ENCODE results near the gene KLHL22.
"Not testable (repeated sequence)": the region's sequence is repeated elsewhere in the genome, so short reads cannot be mapped to it uniquely, and the experiment has no call there.

Gene KLHL22

GRCh38 chr22:20415241-20415640, 80.4 kb downstream of the KLHL22 start:
- DNase-seq, result not testable (repeated sequence)

GRCh38 chr22:20414450-20414849, 81.1 kb downstream of the KLHL22 start:
- DNase-seq, result no peak

GRCh38 chr22:20414059-20414440, 81.5 kb downstream of the KLHL22 start:
- no peak for DNase-seq

- DNase-seq, result no peak
Observed at GRCh38 chr22:20413217-20414058, 82.2 kb downstream of the KLHL22 start.

- DNase-seq, result no peak
Observed at GRCh38 chr22:20412474-20413216, 83.0 kb downstream of the KLHL22 start.

- not testable (repeated sequence) for DNase-seq
Observed at GRCh38 chr22:20409385-20409784, 86.2 kb downstream of the KLHL22 start.

- DNase-seq, result no peak
Observed at GRCh38 chr22:20408891-20409290, 86.7 kb downstream of the KLHL22 start.

- no peak for DNase-seq
Observed at GRCh38 chr22:20407829-20408228, 87.8 kb downstream of the KLHL22 start.

GRCh38 chr22:20406686-20407408, 88.7 kb downstream of the KLHL22 start:
- DNase-seq, result no peak

- DNase-seq, result no peak
Observed at GRCh38 chr22:20405931-20406685, 89.5 kb downstream of the KLHL22 start.

- DNase-seq, result no peak
Observed at GRCh38 chr22:20405291-20405930, 90.2 kb downstream of the KLHL22 start.

- no peak for DNase-seq
Observed at GRCh38 chr22:20404881-20405280, 90.7 kb downstream of the KLHL22 start.

- no peak for DNase-seq
Observed at GRCh38 chr22:20403779-20404140, 91.8 kb downstream of the KLHL22 start.

- no peak for DNase-seq
Observed at GRCh38 chr22:20402960-20403778, 92.4 kb downstream of the KLHL22 start.

- no peak for DNase-seq
Observed at GRCh38 chr22:20401376-20402014, 94.1 kb downstream of the KLHL22 start.

- no peak for DNase-seq
Observed at GRCh38 chr22:20400606-20401375, 94.8 kb downstream of the KLHL22 start.

- no peak for DNase-seq
Observed at GRCh38 chr22:20399866-20400605, 95.6 kb downstream of the KLHL22 start.

- no peak for DNase-seq
Observed at GRCh38 chr22:20398420-20398819, 97.2 kb downstream of the KLHL22 start.

- no peak for DNase-seq
Observed at GRCh38 chr22:20397498-20397897, 98.1 kb downstream of the KLHL22 start.

Data from midbrain (tissue), 1 donor.